Measurements from ENCODE around the gene IGFBP6.
A peak's percentile ranks its signal among the peaks of the same experiment; 100 is the strongest.

IGFBP6 gene

GRCh38 chr12:53122961-53123468 is 25.5 kb downstream of the IGFBP6 start:
- DNase-seq = peak; percentile 44

GRCh38 chr12:53123578-53124351 is 26.3 kb downstream of the IGFBP6 start:
- DNase-seq = peak; percentile 52

DNA sequence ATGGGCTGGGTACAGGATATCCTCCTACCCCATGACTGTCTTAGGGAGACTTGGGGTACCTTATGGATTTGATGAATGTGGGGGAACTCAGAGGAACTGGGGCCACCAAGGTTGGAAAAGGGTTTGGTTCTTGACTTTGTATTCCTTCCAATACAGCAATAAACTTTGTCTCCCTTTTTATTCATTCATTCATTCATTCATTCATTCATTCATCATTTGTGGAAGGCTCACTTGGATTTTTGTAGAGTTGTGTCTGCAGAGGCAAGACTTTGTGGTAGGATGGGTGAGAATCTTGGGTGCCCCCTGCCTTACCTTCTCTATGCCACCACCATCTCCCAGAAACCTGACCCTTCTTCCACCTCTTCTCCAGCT is 26.9 kb downstream of the IGFBP6 start:
- DNase-seq = no peak

- no peak for DNase-seq
These were observed 29.7 kb downstream of the IGFBP6 start for GRCh38 chr12:53127169-53127568.

- DNase-seq = no peak
These were observed 31.5 kb downstream of the IGFBP6 start for GRCh38 chr12:53128780-53129569.

- no peak for DNase-seq
These were observed 34.4 kb downstream of the IGFBP6 start for GRCh38 chr12:53131844-53132243.

DNA sequence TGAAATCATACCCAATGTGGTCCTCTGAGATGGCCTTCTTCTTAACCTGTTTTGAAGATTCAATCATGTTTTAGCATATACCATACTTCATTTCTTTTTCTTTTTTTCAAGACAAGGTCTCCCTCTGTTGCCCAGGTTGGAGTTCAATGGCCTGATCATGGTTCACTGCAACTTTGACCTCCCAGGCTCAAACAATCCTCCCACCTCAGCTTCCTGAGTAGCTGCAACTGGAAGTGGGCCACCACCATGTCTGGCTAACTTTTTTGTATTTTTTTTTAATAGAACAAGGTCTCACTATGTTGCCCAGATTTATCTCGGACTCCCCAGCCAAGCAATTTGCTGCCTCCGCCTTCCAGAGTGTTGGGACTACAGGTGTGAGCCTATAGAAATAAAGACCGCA is 36.3 kb downstream of the IGFBP6 start:
- no peak for DNase-seq

GRCh38 chr12:53143355-53143754 is 45.9 kb downstream of the IGFBP6 start:
- no peak for DNase-seq

- DNase-seq = no peak
These were observed 48.2 kb downstream of the IGFBP6 start for GRCh38 chr12:53145383-53146260.

- DNase-seq = no peak
These were observed 49.7 kb downstream of the IGFBP6 start for GRCh38 chr12:53147181-53147580.

- no peak for DNase-seq
These were observed 50.2 kb downstream of the IGFBP6 start for GRCh38 chr12:53147653-53148052.

DNA sequence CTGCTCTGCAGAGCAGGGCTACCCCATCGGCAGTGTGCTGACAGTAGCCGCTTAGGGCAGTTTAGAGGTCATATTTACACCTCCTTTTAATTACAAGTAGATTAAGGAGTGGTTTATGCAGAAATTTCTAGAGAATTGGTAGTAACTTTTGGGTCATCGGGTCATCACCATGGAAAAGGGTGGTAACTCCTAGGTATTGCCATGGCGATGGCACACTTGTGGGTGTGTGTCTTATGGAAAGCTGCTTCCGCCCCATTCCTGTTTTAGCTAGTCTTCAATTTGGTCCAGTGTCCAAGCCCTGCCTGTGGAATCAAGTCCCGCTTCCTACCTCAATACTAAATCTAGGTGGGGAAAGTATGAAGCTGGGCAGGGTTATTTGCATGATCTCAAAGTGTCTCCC is 53.6 kb downstream of the IGFBP6 start:
- DNase-seq = no peak
